ENCODE results near the gene NDUFA3. TPM values are rescaled to one million over a fixed set of nuclear protein-coding genes. Genes with fewer than 3 reads are reported as not detected.

NDUFA3 gene
- total RNA-seq, 1 experiment from 2014 or later, result 134 TPM

DNA sequence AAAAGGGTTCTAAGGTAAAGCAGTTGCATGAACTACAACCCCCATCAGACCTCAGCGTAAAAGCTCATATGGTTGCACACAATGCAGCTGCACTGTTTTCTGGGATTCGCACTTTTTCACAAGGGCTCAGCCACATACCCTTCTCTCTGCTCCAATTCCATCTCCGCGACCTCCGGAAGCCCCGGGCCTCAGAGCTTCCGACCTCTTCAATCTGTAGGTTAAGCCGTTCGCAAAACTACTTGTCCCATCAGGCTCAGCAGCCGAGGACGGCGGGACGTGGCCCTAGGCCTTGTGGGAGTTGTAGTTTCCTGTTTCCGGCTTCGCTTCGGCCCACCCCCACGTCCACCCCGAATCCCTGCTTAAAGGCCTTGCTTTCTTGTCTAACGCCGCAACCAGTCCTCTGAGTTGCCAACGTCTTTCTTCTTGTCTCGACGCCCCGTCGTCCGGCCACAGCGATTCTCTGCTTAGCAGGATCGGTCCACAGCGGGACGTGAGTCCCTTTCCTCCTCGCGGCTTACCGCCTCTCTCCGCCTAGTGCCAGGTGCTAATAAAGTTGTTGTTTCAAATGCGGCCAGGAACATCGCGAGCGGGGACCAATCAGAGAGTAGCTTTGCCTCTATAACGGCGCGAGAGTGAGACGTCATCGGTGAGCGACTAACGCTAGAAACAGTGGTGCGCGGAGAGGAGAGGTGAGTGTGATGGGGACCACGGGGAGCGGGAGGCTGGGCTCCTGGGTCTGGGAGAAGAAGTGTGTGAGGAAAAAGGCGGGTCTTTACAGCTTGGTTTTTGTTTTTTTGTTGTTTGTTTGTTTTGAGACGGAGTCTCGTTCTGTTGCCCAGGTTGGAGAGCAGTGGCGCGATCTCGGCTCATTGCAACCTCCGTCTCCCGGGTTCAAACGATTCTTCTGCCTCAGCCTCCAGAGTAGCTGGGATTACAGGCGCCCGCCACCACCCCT is 12.7 kb downstream of the NDUFA3 start, which contains the start of the genes PRPF31 and TFPT:
Gene PRPF31, plus strand, starts transcription at position 646 of the 955 bp plus-strand sequence. CDS start 2,525 bp downstream, outside the sequence.
Gene TFPT, minus strand, starts transcription at position 549 of the 955 bp plus-strand sequence. Its CDS starts 388 bp downstream, at position 161.
- CTCF ChIA-PET, result no interaction called here

DNA sequence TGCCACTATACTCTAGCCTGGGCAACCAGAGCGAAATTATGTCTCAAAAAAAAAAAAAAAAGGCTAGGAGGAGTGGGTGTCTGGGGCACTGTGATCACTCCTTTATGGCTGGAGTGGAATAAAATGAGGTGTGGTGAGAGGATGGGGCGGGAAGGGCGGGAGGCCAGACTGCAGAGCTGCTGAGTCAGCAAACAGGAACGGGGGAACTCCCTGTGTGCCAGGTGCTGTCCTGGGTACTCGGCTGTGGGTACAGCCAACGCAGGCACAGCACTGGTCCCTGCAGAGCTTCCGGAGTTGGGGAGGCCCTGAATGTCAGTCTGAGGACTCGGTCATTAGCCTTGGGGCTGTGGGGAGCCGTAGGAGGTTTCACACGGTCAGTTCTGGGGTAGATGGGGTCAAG is 18.6 kb downstream of the NDUFA3 start:
- DNase-seq, result no peak
- Histone ChIP-seq H3K4me1 (replicated peaks; ENCODE audit: insufficient read depth) (peaks cover 7% of the 10 kb centered on the region), H3K27me3 (ENCODE audit: insufficient read depth, low read depth) (no peaks in the 10 kb centered on the region), H3K27ac (no peak overlapping the region), H2AFZ (no peak overlapping the region), H3K36me3 (ENCODE audit: low read depth) (no peaks in the 10 kb centered on the region; the same call in 1 of the 2 replicates), H3K4me2 (no peak overlapping the region), H3K4me3 (no peak overlapping the region), H3K9me3 (ENCODE audit: insufficient read depth, low read depth) (no peaks in the 10 kb centered on the region), H3F3A (ENCODE audit: insufficient read depth, low read depth) (no peaks in the 10 kb centered on the region), H4K20me1 (ENCODE audit: insufficient read depth) (peaks cover 9% of the 10 kb centered on the region; the same call in 1 of the 2 replicates), H3K79me2 (ENCODE audit: low read depth) (peaks cover 12% of the 10 kb centered on the region), H3K9me2 (ENCODE audit: insufficient read depth) (no peaks in the 10 kb centered on the region)
- CTCF ChIA-PET, result no interaction called here
- no TSS peak for BruUV-seq (replicated peaks)
- TF ChIP-seq, protein P1, sequence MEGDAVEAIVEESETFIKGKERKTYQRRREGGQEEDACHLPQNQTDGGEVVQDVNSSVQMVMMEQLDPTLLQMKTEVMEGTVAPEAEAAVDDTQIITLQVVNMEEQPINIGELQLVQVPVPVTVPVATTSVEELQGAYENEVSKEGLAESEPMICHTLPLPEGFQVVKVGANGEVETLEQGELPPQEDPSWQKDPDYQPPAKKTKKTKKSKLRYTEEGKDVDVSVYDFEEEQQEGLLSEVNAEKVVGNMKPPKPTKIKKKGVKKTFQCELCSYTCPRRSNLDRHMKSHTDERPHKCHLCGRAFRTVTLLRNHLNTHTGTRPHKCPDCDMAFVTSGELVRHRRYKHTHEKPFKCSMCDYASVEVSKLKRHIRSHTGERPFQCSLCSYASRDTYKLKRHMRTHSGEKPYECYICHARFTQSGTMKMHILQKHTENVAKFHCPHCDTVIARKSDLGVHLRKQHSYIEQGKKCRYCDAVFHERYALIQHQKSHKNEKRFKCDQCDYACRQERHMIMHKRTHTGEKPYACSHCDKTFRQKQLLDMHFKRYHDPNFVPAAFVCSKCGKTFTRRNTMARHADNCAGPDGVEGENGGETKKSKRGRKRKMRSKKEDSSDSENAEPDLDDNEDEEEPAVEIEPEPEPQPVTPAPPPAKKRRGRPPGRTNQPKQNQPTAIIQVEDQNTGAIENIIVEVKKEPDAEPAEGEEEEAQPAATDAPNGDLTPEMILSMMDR (conservative IDR thresholded peaks at IDR 0.05), result no peak
- no peak for TF ChIP-seq EZH2 (IDR thresholded peaks at IDR 0.05; ENCODE audit: low read depth)
- POLR2A ChIA-PET (ENCODE audit: unreplicated experiment), result no interaction called here
- intact Hi-C loops (cut with micrococcal nuclease; ENCODE audit: unreplicated experiment), result no loop called here

More for the DNA sequence above, 12.7 kb downstream of the NDUFA3 start, which contains the start of the genes PRPF31 and TFPT:
- TF ChIP-seq EZH2 (IDR thresholded peaks at IDR 0.05; ENCODE audit: low read depth), result no peak
- TF ChIP-seq, protein P1 (conservative IDR thresholded peaks at IDR 0.05), result no peak
- peaks cover 11% of the 10 kb centered on the region; the same call in 1 of the 2 replicates for H3F3A ChIP-seq (ENCODE audit: insufficient read depth, low read depth)
- no peaks in the 10 kb centered on the region for H3K27me3 ChIP-seq (ENCODE audit: insufficient read depth, low read depth)
- H3K27ac ChIP-seq, result peak within 1 kb of the TSS; percentile 63
- peaks cover 37% of the 10 kb centered on the region for H3K79me2 ChIP-seq (ENCODE audit: low read depth)
- peak within 1 kb of the TSS; percentile 91 for H2AFZ ChIP-seq
- H3K4me3 ChIP-seq, result peak within 1 kb of the TSS; percentile 78
- H3K4me1 ChIP-seq (replicated peaks; ENCODE audit: insufficient read depth), result peaks cover 14% of the 10 kb centered on the region
- peaks cover 10% of the 10 kb centered on the region for H4K20me1 ChIP-seq (ENCODE audit: insufficient read depth)
- TSS peak; percentile 70 for BruUV-seq (replicated peaks)
- H3K4me2 ChIP-seq, result peak within 1 kb of the TSS; percentile 92
- H3K36me3 ChIP-seq (ENCODE audit: low read depth), result no peaks in the 10 kb centered on the region
- H3K9me2 ChIP-seq (ENCODE audit: insufficient read depth), result no peaks in the 10 kb centered on the region
- intact Hi-C loops (cut with micrococcal nuclease; ENCODE audit: unreplicated experiment), result loop anchor here (1.0 kb wide), 1 partner anchor 13 kb away; the partner anchor contains the start of gene NDUFA3
- DNase-seq, result peak; percentile 94 to 95
- H3K9me3 ChIP-seq (ENCODE audit: insufficient read depth, low read depth), result no peaks in the 10 kb centered on the region
- POLR2A ChIA-PET (ENCODE audit: unreplicated experiment), result interaction anchor here (0.6 to 1.4 kb wide), 4 partner anchors 11 to 563 kb away, joined by 3 to 32 read pairs (median 8); partner anchors contain the start of genes CNOT3 and LENG1

DNA sequence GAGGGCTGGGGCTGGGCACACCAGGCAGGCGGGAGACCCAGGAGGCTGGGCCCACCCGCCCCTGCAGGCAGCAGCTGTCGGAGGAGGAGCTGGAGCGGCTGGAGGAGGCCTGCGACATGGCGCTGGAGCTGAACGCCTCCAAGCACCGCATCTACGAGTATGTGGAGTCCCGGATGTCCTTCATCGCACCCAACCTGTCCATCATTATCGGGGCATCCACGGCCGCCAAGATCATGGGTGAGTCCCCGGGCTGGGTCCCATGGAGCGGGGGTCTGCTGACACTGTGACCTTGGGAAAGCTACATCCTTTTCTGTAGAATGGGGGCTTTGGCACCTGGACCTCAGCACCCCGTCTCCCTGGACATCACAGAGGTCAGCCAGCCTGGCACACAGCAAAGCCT is 21.0 kb downstream of the NDUFA3 start:
- BruUV-seq (replicated peaks), result no TSS peak
- POLR2A ChIA-PET (ENCODE audit: unreplicated experiment), result interaction anchor here (0.7 kb wide), 1 partner anchor 20 kb away, joined by 3 read pairs; no protein-coding TSS in a partner anchor

More for the DNA sequence above, 21.0 kb downstream of the NDUFA3 start:
- TF ChIP-seq, protein P1 (conservative IDR thresholded peaks at IDR 0.05), result no peak
- no peak for TF ChIP-seq EZH2 (IDR thresholded peaks at IDR 0.05; ENCODE audit: low read depth)
- no peaks in the 10 kb centered on the region for H3K4me1 ChIP-seq (replicated peaks; ENCODE audit: insufficient read depth)
- H3K4me2 ChIP-seq, result no peak overlapping the region
- peaks cover 2% of the 10 kb centered on the region; the same call in 1 of the 2 replicates for H3K36me3 ChIP-seq (ENCODE audit: low read depth)
- H2AFZ ChIP-seq, result no peak overlapping the region
- 0 out of 2 replicates have a peak, but pooled peaks cover 5% of the 10 kb centered on the region for H4K20me1 ChIP-seq (ENCODE audit: insufficient read depth)
- intact Hi-C loops (cut with micrococcal nuclease; ENCODE audit: unreplicated experiment), result no loop called here
- H3K9me2 ChIP-seq (ENCODE audit: insufficient read depth), result no peaks in the 10 kb centered on the region
- no peak overlapping the region for H3K4me3 ChIP-seq
- CTCF ChIA-PET, result no interaction called here
- no peaks in the 10 kb centered on the region for H3K27me3 ChIP-seq (ENCODE audit: insufficient read depth, low read depth)
- H3K9me3 ChIP-seq (ENCODE audit: insufficient read depth, low read depth), result no peaks in the 10 kb centered on the region
- no peak overlapping the region for H3K27ac ChIP-seq
- H3K79me2 ChIP-seq (ENCODE audit: low read depth), result no peaks in the 10 kb centered on the region
- no peaks in the 10 kb centered on the region for H3F3A ChIP-seq (ENCODE audit: insufficient read depth, low read depth)
- DNase-seq, result no peak

All from PC-9 (cell line).